Measurements from ENCODE around the gene TMED6.

The TMED6 gene

GRCh38 chr16:69322343-69322742 is 29.2 kb downstream of the TMED6 start:
- DNase-seq = no peak

- no peak for DNase-seq
These were observed 30.5 kb downstream of the TMED6 start for GRCh38 chr16:69321080-69321479.

DNA sequence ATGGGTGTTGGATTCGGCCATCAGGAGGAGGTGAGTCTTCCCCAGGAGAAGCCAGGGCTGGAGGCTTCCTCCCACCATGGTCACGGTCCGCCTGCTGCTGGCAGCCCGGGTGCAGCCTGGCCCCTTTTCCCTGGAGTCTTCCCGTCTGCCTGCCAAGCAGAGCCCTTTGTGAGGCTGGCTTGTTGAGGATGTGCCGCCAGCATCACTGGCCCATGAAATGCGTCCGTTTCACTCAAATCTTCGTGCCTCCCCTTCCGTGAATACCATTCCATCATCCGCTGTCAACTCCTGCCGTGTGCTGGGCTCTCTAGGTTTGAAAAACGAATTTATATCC is 30.9 kb downstream of the TMED6 start:
- DNase-seq = no peak

- no peak for DNase-seq
These were observed 31.5 kb downstream of the TMED6 start for GRCh38 chr16:69319826-69320739.

DNA sequence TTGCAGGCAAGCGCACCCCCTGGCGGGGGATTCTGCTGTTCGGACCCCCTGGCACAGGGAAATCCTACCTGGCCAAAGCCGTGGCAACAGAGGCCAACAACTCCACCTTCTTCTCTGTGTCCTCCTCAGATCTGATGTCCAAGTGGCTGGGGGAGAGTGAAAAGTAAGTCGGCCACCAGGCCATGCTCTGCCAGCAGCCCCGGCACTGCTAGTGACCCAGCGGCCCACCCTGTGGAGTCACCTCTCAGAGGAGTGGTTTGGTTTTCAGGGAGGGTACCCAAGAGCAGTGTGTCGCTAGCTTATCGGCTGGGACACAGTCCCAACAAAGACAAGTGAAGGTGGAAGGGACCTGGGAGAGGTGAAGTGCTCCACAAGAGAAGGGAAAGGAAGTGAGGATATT is 32.2 kb downstream of the TMED6 start:
- DNase-seq = no peak

DNA sequence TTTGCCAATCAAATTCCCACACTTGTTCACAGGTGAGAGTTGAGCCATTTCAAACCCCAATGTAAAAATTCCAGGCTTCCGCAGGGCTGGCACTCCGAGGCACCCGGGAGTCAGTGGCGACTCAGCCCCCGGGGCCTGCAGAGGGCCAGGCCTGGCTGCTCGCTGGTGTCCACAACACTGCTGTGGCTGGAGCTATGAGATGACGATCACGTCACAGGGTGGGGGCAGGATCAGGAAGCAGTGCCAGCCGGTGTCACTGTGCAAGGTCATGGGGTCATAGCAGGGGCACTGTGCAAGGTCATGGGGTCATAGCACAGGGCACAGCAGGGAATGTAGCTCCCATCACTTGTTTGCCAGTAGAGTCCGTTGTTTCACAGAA is 32.7 kb downstream of the TMED6 start:
- DNase-seq = no peak

DNA sequence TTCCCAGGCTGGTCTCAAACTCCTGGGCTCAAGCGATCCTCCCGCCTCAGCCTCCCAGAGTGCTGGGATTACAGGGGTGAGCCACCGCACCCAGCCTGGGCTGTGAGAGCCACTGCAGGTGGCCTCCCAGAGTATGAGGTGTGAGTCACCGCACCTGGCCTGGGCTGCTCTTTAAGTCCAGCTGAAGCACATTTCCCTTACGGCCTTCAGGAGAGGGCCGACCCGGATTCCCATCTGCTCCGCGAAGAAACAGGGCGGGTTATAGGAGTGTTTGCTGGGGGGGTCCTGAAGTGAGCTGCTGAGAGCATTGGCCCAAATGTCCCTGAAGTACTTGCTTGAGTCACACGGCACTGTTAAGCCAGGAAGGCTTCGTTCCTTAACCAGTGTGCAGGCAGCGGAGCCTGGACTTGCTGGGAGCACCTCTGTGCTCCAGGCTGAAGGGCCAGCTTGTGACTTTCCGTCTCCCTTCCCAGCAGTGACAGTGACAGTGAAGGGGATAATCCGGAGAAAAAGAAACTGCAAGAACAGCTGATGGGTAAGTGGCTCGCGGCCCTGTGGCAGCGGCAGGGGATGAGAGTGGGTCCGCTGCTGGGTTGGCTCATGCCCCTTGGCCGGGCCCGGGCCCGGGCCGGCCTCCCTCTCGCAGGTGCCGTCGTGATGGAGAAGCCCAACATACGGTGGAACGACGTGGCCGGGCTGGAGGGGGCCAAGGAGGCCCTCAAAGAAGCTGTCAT is 33.2 kb downstream of the TMED6 start:
- DNase-seq = no peak

GRCh38 chr16:69316595-69317034 is 35.0 kb downstream of the TMED6 start:
- no peak for DNase-seq

GRCh38 chr16:69315486-69316311 is 35.9 kb downstream of the TMED6 start:
- DNase-seq = no peak

DNA sequence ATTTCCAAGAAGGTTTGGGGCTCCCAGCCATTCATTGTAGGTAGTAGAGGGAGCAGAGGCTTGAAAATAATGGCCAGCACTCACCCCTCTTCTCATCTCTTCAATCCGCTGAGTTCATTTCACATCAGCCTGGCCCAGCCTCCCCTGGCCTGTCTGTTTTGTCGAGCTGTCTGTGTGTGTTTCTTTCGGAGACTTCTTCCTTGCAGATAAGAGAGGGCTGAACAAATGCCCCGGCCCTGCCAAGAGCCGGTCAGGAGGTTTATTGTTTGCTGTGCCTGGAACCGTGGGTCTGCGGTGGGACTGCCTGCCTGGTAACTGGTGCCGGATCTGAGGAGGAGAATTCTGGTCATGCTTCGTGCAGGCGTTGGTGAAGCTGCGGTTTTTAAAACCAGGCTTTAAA is 37.1 kb downstream of the TMED6 start:
- no peak for DNase-seq

- no peak for DNase-seq
These were observed 38.1 kb downstream of the TMED6 start for GRCh38 chr16:69313469-69313868.

- DNase-seq = peak in 1 of 2 experiments; percentile 42
These were observed 39.8 kb downstream of the TMED6 start for GRCh38 chr16:69311533-69312387.

GRCh38 chr16:69310653-69311532 is 40.7 kb downstream of the TMED6 start, which contains the start of gene VPS4A:
TSS of gene VPS4A (plus strand) at chr16:69311350. CDS start at chr16:69311512, 162 bp downstream.
- DNase-seq = peak; percentile 96 to 98

DNA sequence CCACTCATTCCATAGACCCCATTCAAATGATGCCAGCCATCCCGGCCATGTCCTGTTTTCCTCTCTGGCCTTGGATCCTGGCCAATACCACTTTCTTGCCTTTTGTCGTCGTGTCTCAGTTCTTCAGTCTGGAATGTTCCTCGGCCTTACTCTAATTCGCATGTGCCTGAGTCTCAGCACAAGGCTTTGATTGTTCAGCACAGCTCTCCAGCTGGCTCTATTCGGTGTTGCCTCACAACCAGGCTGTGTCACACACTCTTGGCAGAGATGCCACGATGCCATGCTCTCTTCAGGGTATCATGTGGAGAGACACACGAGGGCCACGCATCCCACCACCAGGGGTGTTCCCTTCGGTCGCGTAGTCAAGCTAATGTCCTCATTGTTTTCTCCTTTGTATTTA is 42.3 kb downstream of the TMED6 start:
- DNase-seq = no peak

DNA sequence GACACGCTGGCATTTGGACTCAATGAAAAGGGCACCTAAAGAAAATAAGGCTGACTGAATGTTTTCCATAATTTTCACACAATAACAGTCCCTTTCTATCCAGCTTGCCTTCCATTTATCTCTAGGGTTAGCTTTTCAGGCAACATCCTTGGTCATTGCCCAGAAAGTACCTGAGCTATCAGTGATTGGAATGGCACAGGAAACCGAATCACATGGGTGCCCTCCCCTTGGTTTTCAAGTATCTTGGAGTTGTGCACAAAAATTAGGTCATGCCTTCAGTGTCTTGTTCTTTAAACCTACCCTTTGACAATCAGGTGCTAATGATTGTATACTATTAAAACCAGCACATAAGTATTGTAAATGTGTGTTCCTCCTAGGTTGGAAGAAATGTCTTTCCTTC is 43.7 kb downstream of the TMED6 start:
- DNase-seq = no peak

GRCh38 chr16:69307091-69307490 is 44.5 kb downstream of the TMED6 start:
- DNase-seq = no peak

GRCh38 chr16:69306031-69306430 is 45.6 kb downstream of the TMED6 start:
- no peak for DNase-seq

GRCh38 chr16:69302301-69302700 is 49.3 kb downstream of the TMED6 start:
- DNase-seq = no peak

DNA sequence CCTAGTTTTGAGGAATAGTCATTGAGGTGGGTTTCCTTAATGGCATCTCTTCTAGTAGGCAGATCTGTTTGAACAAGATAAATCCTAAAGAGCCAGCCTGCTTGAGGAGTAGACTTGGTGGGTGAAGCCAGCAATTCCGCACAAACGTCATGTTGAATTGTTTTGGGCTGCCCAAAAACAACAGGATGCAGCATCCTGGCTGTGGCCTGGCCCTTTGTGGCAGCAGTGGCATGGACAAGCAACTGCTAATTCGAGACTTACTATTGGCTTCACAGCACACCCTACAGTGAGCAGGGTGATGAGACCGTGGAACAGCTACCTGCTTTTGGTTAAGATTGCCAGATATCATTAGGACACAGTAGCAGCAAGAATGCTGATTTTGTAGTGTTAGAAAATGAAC is 49.7 kb downstream of the TMED6 start:
- DNase-seq = no peak

DNA sequence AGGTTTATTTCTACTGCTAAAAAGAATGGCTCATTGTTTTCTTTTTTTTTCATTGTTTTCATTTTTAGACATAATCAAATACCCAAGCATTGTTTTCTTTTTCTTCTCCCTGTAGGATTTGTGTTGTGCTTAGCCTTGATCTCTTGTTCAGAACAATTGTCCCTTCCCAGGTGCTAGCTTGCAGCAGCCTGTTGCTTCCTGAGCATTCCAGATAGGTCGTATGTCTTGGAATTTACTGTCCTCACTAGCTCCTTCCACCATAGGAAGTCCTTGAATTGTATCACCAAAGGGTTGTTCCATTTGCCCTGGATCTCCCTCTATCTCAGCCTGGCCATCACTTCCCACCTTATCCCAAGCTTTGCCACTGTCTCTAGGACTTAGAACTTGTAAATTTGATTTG is 50.4 kb downstream of the TMED6 start:
- DNase-seq = no peak

DNA sequence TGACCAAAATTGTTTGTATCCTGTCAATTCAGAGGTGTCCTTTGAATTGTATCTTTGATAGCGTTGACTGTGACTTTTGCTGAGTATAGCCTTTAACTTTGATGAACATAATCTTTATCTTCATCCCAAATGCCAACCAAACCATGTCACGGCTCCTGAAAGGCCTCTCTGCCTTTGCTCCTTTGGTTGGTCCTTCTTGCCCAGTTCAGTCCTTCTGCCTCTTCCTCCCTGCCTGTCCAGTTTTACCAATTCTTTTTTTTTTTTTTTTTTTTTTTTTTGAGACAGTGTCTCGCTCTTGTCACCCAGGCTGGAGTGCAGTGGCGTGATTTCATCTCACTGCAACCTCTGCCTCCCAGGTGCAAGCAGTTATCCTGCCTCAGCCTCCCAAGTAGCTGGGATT is 53.3 kb downstream of the TMED6 start:
- no peak for DNase-seq
